IPS-11a (cell line): ENCODE results near the gene RAB15.

Experiments used
- H3K4me3 ChIP-seq: one replicate; pipeline ENCODE4 v1.5.1; 2013; ENCODE audit warnings: low read depth, low read length, control low read depth

RAB15 gene

DNA sequence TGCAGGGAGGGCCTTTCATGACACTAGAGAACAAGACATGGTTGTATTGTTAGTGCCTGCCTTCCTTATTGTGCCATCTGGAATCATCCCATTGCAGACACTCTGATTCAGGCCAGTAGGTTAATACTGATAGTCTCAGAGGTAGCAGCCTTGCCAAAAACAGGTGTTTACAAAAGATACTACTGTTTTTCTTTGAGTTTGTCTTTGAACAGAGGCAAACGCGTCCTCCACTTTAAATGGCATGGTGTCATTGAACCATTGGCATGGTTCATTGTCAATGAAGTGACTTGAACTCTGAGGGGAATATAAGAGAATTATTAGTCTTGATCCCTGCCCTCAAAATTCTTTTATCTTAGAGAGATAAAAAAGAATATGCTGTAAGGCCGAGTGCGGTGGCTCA lies 18.8 kb upstream of the RAB15 start:
- no peak overlapping the region for H3K4me3 ChIP-seq

GRCh38 chr14:64990296-64990695 lies 18.2 kb upstream of the RAB15 start:
- no peak overlapping the region for H3K4me3 ChIP-seq

DNA sequence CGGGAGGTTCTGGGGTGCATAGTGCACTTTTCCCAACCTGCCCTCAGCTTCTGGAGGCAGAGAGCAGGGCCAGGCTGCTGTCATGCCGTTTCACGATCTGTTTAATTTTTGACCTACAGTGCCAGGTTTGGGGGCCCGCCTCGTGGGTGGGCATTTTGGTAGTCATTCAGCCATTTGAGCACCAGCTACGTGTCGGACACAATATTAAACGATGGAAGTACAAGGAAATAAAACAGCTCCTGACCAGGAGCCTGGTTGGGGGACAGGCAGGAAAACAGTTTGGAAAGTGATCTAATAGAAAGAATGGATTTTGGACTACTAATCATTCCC lies 15.3 kb upstream of the RAB15 start:
- peak overlapping the region; percentile 97 for H3K4me3 ChIP-seq

- peak within 1 kb of the TSS; percentile 97 for H3K4me3 ChIP-seq
Observed at GRCh38 chr14:64986648-64987437, 14.7 kb upstream of the RAB15 start, which contains the start of gene FNTB. Gene FNTB, plus strand, starts transcription at chr14:64986895. Its CDS starts 59 bp downstream, at chr14:64986954.

DNA sequence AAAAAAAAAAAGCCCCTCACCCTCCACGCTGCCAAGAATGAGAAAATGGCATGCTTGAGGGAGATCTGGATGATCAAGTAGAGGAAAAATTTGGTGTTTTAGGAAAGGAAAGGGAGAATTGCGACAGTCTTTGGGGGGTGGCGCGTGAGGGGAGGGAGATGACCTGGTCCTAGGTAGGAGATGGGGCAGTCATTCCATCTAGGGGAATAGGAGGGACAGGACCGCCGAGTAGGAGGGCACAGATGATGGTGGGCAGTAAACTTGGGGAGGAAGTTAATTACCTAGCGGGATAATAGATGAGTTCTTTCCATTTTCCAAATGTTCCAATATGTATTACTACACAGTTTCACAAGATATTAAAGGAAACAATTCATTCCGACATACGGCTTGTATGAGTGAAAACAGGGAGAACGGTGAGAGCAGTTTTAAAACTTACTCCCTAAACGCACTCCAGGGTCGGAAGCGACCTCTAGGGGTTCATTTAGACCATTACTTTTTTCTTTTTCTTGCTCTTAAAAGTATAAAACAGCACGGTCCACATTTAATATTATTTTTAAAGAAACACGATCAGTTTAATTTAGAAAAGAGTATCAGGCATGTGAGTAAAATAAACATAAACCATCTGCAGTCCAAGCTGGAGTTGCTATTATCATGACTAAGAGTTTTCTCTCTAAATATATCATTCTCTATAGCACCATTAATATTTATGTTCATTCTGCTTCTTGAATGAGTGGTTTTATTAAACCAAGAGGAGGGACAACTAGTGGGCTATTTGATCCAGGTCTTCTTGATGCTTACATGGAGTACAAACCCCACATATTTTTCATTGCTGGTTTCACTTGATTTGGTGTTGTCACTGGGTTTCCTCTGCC lies 11.5 kb upstream of the RAB15 start:
- no peak overlapping the region for H3K4me3 ChIP-seq

GRCh38 chr14:64979336-64980074 lies 7.4 kb upstream of the RAB15 start:
- no peak overlapping the region for H3K4me3 ChIP-seq

DNA sequence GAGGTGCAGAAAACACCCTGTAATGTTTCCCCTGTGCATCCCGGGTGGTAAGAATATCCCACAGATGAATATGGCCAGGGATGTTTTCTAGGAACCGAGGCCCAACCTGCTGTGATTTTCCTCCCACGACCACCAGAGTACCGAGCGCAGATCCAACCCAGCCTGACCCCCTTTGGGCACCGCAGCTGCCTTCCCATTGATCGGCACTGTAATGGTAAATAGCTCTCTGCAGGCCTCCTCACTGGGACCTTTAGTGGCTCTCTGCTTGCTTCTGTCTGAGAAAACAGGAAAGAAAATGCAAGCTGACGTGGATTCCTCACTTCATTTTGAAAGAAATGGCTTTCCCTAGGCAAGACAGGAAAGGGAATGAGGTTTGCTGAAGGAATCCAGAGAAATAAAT lies 2.4 kb upstream of the RAB15 start:
- H3K4me3 ChIP-seq = no peak overlapping the region

- H3K4me3 ChIP-seq = no peak overlapping the region
Observed at GRCh38 chr14:64973826-64974225, 1.7 kb upstream of the RAB15 start.

DNA sequence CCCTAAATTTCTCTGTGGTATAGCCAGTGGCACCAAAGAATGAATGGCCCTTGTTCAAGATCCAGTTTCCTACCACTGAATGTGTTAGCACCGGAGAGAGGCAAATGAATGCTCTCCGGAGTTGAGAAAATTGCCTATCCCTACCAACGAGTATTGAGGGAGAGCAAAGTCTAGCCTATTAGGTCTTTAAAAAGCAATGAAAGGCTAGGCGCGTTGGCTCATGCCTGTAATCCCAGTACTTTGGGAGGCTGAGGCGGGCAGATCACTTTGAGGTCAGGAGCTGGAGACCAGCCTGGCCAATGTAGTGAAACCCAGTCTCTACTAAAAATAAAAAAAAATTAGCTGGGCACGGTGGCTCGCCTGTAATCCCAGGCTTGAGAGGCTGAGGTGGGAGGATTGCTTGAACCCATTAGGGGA lies 898 bp upstream of the RAB15 start:
- H3K4me3 ChIP-seq = no peak overlapping the region

GRCh38 chr14:64971491-64971942 lies 619 bp downstream of the RAB15 start:
- H3K4me3 ChIP-seq = peak overlapping the region; percentile 67

GRCh38 chr14:64970776-64971477 lies 1.2 kb downstream of the RAB15 start:
- H3K4me3 ChIP-seq = peak overlapping the region; percentile 67

GRCh38 chr14:64970041-64970440 lies 2.1 kb downstream of the RAB15 start:
- H3K4me3 ChIP-seq = no peak overlapping the region

DNA sequence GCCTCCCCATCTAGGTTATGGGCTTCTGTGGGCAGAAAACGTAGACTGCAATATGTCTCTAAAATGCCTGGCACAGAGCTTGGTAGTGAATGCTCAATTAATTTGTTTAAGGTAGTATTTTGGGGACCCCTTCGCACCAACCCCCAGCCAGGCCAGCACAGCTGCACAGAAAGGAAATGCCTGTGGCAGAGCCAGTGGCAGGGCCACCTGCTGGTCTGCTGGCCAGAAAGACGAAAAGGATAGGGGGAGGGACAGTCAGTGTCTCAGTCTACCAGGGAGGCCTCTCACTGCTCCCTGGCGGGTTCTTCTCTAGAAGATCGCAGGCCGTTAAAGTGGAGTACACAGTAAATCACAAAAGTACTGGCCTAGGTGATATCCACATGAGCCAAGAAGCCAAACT lies 3.5 kb downstream of the RAB15 start:
- no peak overlapping the region for H3K4me3 ChIP-seq

DNA sequence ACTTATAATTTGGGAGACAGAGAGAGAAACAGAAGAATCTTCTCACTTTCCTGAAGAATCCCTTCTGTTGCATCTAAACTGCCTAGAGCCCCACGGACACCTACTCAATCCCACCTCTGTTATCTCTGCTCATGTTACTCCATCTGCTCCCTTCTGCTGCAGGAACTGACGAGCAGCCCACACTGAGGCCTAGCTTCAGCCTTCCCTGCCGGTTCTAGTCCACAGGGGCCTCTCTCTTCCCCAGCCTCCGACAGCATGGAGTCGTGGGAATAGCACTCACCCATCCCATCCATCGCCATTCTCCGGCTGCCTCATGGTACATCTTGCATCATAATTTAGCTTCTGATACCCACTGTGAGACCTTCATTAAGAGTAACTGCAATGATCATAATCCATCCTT lies 4.0 kb downstream of the RAB15 start:
- H3K4me3 ChIP-seq = no peak overlapping the region

DNA sequence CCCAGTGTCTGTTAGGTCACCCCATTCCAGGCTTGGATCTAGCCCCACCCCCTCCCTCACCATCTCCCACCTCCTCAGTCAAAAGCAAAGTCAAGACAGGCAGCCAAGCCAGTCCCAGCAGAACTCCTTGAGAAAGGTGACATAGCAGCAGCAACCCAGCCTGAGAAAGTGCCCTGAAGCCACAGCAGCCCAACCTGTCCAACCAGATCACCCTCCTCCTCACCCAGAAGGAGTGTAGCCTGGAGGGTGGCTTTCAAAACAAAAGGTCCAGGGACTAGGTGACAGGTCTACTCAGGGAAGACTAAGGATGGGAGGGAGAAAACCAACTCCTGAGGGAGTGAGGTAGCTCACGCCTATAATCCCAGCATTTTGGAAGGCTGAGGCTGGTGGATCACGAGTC lies 5.2 kb downstream of the RAB15 start:
- no peak overlapping the region for H3K4me3 ChIP-seq

- H3K4me3 ChIP-seq = no peak overlapping the region
Observed at GRCh38 chr14:64965356-64966000, 6.7 kb downstream of the RAB15 start.

DNA sequence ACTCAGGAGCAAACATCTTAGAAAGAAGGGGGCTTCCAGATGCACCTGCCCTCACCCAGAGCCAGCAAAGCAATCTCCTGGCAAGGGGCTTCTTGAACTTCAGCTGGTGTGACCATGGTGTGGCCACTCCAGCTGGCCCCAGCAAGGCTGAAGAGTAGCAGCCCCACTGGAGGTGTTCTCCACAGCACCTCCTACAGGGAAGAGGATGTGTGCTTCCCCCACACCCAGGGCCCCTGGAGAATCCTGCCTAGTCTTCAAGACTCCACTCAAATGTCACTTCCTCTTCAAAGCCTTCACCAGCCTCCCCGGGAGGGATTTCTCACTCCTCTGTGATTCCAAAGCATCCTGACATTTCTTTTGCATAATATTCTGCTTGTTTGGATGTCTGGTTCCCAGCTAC lies 8.5 kb downstream of the RAB15 start:
- H3K4me3 ChIP-seq = no peak overlapping the region

GRCh38 chr14:64960762-64961276 lies 11.3 kb downstream of the RAB15 start:
- H3K4me3 ChIP-seq = no peak overlapping the region

- H3K4me3 ChIP-seq = no peak overlapping the region
Observed at GRCh38 chr14:64958743-64959142, 13.4 kb downstream of the RAB15 start.

DNA sequence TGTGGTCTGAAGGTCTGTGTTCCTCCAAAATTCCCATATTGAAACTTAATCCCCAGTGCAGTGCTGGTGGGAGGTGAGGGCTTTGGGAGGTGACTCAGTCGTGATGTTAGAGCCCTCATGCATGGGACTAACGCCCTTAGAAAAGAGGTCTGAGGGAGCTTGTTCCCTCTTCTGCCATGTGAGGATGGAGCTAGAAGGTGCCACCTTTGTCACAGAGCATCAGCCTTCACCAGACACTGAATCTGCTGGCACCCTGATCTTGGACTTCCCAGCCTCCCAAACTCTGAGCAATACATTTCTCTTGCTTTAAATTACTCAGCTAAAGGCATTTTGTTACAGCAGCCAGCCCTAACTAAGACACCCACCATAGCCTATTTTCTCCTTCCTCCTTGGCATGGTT lies 13.9 kb downstream of the RAB15 start:
- H3K4me3 ChIP-seq = no peak overlapping the region
